ENCODE results near the gene SEC14L5. TPM values are rescaled to one million over a fixed set of nuclear protein-coding genes. Genes with fewer than 3 reads are reported as not detected.

Gene SEC14L5
- total and polyA plus RNA-seq, 2 experiments from 2014 or later: 2.6 to 5.9 TPM

DNA sequence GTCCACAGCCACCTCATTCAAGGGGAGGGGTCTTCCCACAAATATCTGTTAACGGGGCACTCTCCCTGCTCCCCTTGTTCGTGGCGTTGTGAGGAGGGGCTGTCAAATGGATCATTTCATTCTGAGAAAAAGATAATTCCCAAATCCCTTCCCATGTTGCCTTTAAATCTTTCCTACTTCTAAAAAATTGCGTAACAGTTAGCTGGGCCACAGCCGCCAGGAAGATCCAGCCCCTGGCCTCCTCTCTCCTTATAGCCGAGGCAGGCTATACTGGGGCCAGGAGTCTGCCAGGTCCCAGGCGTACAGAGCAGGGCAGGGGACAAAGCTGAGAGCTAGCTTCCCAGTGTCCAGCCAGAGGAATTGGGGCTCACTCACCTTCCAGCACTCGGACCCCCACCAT, 107.2 kb downstream of the SEC14L5 start:
- H3K79me2 ChIP-seq (replicated peaks; ENCODE audit: insufficient read depth): no peaks in the 10 kb centered on the region
- no peak overlapping the region for H3K4me2 ChIP-seq
- Mint-ChIP-seq H3K27ac (no peak overlapping the region), H3K9me3 (no peaks in the 10 kb centered on the region), H3K4me3 (no peak overlapping the region), H3K36me3 (ENCODE audit: low read depth) (no peaks in the 10 kb centered on the region), H3K4me1 (peaks cover 15% of the 10 kb centered on the region), H3K27me3 (ENCODE audit: insufficient read depth, low read depth, poor library complexity) (peaks cover 10% of the 10 kb centered on the region)
- no peak for DNase-seq (ENCODE audit: low spot score)
- H3K4me3 ChIP-seq: no peak overlapping the region
- H3K27me3 ChIP-seq (ENCODE audit: insufficient read depth): no peaks in the 10 kb centered on the region
- H4K20me1 ChIP-seq (replicated peaks; ENCODE audit: insufficient read depth): no peaks in the 10 kb centered on the region
- TF ChIP-seq EZH2phosphoT487 (IDR thresholded peaks at IDR 0.05; ENCODE audit: unreplicated experiment): no peak
- no peak for TF ChIP-seq STAT1 (IDR thresholded peaks at IDR 0.05; ENCODE audit: unreplicated experiment)
- TF ChIP-seq, protein P1, sequence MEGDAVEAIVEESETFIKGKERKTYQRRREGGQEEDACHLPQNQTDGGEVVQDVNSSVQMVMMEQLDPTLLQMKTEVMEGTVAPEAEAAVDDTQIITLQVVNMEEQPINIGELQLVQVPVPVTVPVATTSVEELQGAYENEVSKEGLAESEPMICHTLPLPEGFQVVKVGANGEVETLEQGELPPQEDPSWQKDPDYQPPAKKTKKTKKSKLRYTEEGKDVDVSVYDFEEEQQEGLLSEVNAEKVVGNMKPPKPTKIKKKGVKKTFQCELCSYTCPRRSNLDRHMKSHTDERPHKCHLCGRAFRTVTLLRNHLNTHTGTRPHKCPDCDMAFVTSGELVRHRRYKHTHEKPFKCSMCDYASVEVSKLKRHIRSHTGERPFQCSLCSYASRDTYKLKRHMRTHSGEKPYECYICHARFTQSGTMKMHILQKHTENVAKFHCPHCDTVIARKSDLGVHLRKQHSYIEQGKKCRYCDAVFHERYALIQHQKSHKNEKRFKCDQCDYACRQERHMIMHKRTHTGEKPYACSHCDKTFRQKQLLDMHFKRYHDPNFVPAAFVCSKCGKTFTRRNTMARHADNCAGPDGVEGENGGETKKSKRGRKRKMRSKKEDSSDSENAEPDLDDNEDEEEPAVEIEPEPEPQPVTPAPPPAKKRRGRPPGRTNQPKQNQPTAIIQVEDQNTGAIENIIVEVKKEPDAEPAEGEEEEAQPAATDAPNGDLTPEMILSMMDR (conservative IDR thresholded peaks at IDR 0.05; ENCODE audit: low read depth in 2 of 2): no peak
- TF ChIP-seq POLR2AphosphoS5 (IDR thresholded peaks at IDR 0.05; ENCODE audit: low read depth): no peak
- TF ChIP-seq JUNB (IDR thresholded peaks at IDR 0.05; ENCODE audit: unreplicated experiment): no peak
- TF ChIP-seq, protein P2, sequence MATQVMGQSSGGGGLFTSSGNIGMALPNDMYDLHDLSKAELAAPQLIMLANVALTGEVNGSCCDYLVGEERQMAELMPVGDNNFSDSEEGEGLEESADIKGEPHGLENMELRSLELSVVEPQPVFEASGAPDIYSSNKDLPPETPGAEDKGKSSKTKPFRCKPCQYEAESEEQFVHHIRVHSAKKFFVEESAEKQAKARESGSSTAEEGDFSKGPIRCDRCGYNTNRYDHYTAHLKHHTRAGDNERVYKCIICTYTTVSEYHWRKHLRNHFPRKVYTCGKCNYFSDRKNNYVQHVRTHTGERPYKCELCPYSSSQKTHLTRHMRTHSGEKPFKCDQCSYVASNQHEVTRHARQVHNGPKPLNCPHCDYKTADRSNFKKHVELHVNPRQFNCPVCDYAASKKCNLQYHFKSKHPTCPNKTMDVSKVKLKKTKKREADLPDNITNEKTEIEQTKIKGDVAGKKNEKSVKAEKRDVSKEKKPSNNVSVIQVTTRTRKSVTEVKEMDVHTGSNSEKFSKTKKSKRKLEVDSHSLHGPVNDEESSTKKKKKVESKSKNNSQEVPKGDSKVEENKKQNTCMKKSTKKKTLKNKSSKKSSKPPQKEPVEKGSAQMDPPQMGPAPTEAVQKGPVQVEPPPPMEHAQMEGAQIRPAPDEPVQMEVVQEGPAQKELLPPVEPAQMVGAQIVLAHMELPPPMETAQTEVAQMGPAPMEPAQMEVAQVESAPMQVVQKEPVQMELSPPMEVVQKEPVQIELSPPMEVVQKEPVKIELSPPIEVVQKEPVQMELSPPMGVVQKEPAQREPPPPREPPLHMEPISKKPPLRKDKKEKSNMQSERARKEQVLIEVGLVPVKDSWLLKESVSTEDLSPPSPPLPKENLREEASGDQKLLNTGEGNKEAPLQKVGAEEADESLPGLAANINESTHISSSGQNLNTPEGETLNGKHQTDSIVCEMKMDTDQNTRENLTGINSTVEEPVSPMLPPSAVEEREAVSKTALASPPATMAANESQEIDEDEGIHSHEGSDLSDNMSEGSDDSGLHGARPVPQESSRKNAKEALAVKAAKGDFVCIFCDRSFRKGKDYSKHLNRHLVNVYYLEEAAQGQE (IDR thresholded peaks at IDR 0.05; ENCODE audit: unreplicated experiment): no peak
- no peak for TF ChIP-seq ZNF114 (CRISPR knock-in tag; IDR thresholded peaks at IDR 0.05)
- TF ChIP-seq NANOG (IDR thresholded peaks at IDR 0.05; ENCODE audit: borderline replicate concordance): no peak
- ATAC-seq: no peak
- H3F3A ChIP-seq (replicated peaks; ENCODE audit: low read depth): no peaks in the 10 kb centered on the region; the same call in 1 of the 2 replicates
- no peaks in the 10 kb centered on the region; the same call in 1 of the 2 replicates for H3K4me1 ChIP-seq (ENCODE audit: insufficient read depth)
- no peak overlapping the region for H2AFZ ChIP-seq
- H3K9me2 ChIP-seq (ENCODE audit: insufficient read depth): no peaks in the 10 kb centered on the region
- no peak overlapping the region for H3K27ac ChIP-seq (ENCODE audit: low read depth)
- no peaks in the 10 kb centered on the region for H3K36me3 ChIP-seq (ENCODE audit: insufficient read depth)

DNA sequence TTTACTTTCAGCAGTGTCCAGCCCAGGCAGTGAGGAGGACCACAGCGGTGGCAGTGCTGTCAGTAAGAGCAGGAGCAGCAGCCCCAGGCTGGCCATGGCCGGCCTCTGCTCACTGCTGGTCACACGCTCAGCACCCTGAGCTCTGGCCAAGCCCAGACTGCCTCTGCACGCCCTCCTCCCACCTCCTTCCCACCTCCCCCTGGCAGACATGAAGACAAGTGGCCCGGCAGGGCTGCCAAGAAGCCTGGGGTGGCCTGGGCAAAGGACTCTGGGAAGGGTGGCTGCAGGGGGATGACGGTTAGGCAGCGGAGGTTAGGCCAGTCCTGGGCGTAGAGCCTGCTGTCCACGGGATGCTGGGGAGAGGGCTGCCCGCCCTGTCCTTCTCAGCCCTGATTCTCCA, 107.7 kb downstream of the SEC14L5 start, which contains the start of gene C16orf89:
TSS of gene C16orf89 (minus strand) at position 144 of the 400 bp plus-strand sequence. CDS start at position 96, 48 bp downstream.
- DNase-seq (ENCODE audit: low spot score): no peak
- no peak within 1 kb of the TSS for H3K27ac Mint-ChIP-seq
- no peaks in the 10 kb centered on the region for H3K9me3 Mint-ChIP-seq
- H3K27ac ChIP-seq (ENCODE audit: low read depth): no peak within 1 kb of the TSS
- H3F3A ChIP-seq (replicated peaks; ENCODE audit: low read depth): no peaks in the 10 kb centered on the region
- no peaks in the 10 kb centered on the region for H3K9me2 ChIP-seq (ENCODE audit: insufficient read depth)
- H3K27me3 Mint-ChIP-seq (ENCODE audit: insufficient read depth, low read depth, poor library complexity): peaks cover 13% of the 10 kb centered on the region
- no peaks in the 10 kb centered on the region for H4K20me1 ChIP-seq (replicated peaks; ENCODE audit: insufficient read depth)
- H3K4me3 Mint-ChIP-seq: no peak within 1 kb of the TSS
- no peaks in the 10 kb centered on the region for H3K27me3 ChIP-seq (ENCODE audit: insufficient read depth)
- H3K4me2 ChIP-seq: no peak within 1 kb of the TSS
- no peaks in the 10 kb centered on the region for H3K36me3 ChIP-seq (ENCODE audit: insufficient read depth)
- no peaks in the 10 kb centered on the region for H3K79me2 ChIP-seq (replicated peaks; ENCODE audit: insufficient read depth)
- no peaks in the 10 kb centered on the region for H3K36me3 Mint-ChIP-seq (ENCODE audit: low read depth)
- no peaks in the 10 kb centered on the region; the same call in 1 of the 2 replicates for H3K4me1 ChIP-seq (ENCODE audit: insufficient read depth)
- H3K4me1 Mint-ChIP-seq: peaks cover 12% of the 10 kb centered on the region
- H2AFZ ChIP-seq: no peak within 1 kb of the TSS
- no peak for ATAC-seq
- H3K4me3 ChIP-seq: no peak within 1 kb of the TSS
- TF ChIP-seq, protein P2 (IDR thresholded peaks at IDR 0.05; ENCODE audit: unreplicated experiment): no peak
